Naive thymus-derived CD8-positive, alpha-beta T cell (primary cell): ENCODE data around the gene SERPINB6. TPM values are rescaled to one million over a fixed set of nuclear protein-coding genes. Genes with fewer than 3 reads are reported as not detected.
A peak's percentile ranks its signal among the peaks of the same experiment; 100 is the strongest.

ENCODE experiments used
- ATAC-seq, 2 donors: fragments of 150-1000 bp; cut with Tn5 transposase in 1 of 2; sonication (Bioruptor Pico), chemical (Tn5 transposase) in 1 of 2; 1 replicate in 1 of 2; 2 replicates in 1 of 2; pipeline ENCODE4 v1.10.0; 2021; ENCODE audit warnings: mild to moderate bottlenecking in 2 of 2, moderate library complexity in 2 of 2
- POLR2A ChIA-PET: fragments of 350-600 bp; sonication (Branson Sonifier 250); formaldehyde crosslinking; loops from one replicate; lab custom pipeline; 2021; ENCODE audit warnings: antibody characterized with exemption; lab: Charles Lee
- DNase-seq, 10 donors: peaks; one replicate each; pipeline versions ENCODE4 v3.0.0 to v3.0.0-alpha.2; 2020 to 2022
- H3K27ac Mint-ChIP-seq, 10 donors: one replicate each; pipeline ENCODE4 v1.8.0; 2020 to 2022; ENCODE audit warnings: mild to moderate bottlenecking in 10 of 10, mixed read lengths in 10 of 10, moderate library complexity in 4 of 10, inconsistent platforms in 1 of 10
- H3K27me3 Mint-ChIP-seq, 5 donors: one replicate each; pipeline ENCODE4 v1.8.0; 2021 to 2022; ENCODE audit warnings: mixed read lengths in 5 of 5
- H3K36me3 Mint-ChIP-seq, 3 donors: one replicate each; pipeline ENCODE4 v1.8.0; 2020 to 2022; ENCODE audit warnings: mixed read lengths in 3 of 3, mild to moderate bottlenecking in 2 of 3, inconsistent platforms in 1 of 3
- H3K4me1 Mint-ChIP-seq, 4 donors: one replicate each; pipeline ENCODE4 v1.8.0; 2021 to 2022; ENCODE audit warnings: mixed read lengths in 4 of 4
- H3K4me3 Mint-ChIP-seq, 10 donors: one replicate each; pipeline ENCODE4 v1.8.0; 2020 to 2022; ENCODE audit warnings: mild to moderate bottlenecking in 10 of 10, mixed read lengths in 10 of 10, moderate library complexity in 6 of 10, inconsistent platforms in 1 of 10
- H3K9me3 Mint-ChIP-seq, 9 donors: one replicate each; pipeline ENCODE4 v1.8.0; 2020 to 2022; ENCODE audit warnings: mixed read lengths in 9 of 9, mild to moderate bottlenecking in 3 of 9, inconsistent platforms in 1 of 9, moderate library complexity in 1 of 9
- polyA plus RNA-seq, 3 donors: library from polyadenylated mRNA; unstranded; fragments of 300-500 nt; fragmentation: Illumina TruSeq; gene quantifications; one replicate each; pipeline ENCODE4 v1.2.3, GENCODE V29; 2021
- total RNA-seq, 8 experiments: library from RNA in 2 of 8; stranded (reverse) in 2 of 8; gene quantifications; one replicate each; pipeline ENCODE4 v1.2.3 and lab custom pipeline; 2021 to 2026

SERPINB6 gene
- total and polyA plus RNA-seq, 5 experiments from 2014 or later: 125 to 152 (median 134) TPM

DNA sequence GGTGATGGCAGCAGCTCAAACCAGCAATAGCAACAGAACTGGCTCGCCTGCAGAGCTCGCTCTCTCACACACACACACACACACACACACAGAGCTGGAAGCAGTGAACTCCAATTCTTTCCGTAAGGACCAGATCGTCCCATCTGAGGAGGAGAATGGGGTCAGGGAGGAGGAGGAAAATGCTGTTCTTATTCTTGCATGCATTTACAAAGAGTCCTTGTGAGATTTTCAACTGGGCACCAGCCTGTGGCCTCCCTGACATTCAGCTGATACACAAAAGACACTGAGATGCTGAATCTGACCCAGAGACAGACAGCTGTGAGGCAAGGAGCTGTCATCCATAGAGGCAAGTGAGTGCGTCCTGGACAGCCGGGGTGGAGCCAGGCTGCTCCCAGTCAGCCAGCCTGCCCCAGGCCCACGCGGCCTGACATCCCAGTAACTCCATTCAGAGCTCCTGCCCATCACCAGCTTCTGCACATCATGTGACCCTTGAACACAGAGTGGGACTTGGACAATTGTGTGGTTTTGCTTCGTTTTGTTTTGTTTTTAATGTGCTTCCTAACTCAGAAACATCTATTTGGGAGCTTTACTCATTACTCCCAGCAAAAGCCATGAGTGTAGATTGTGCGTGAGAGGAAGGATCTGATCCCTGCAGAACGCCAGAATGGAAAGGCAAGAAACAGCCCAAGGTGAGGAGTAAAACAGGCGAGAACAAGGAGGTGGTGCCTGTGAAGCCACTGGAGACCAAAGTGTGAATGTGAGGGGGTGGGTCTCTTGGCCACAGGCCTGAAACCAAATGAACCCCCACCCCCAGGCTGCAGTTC, 70.3 kb downstream of the SERPINB6 start:
- Mint-ChIP-seq H3K4me3 (peak overlapping the region; percentile 97 to 100 (median 100)), H3K36me3 (peaks cover 19 to 52% (median 35%) of the 10 kb centered on the region in 3 donors), H3K4me1 (peaks cover 40 to 71% (median 62%) of the 10 kb centered on the region in 4 donors), H3K9me3 (peaks cover 0 to 1% (median 0%) of the 10 kb centered on the region in 9 donors), H3K27me3 (no peaks in the 10 kb centered on the region), H3K27ac (peak overlapping the region; percentile 91 to 98 (median 98))
- DNase-seq: peak in 1 of 10 donors; percentile 12
- POLR2A ChIA-PET: interaction anchor here (0.6 to 4.6 kb wide), 14 partner anchors 13 to 93 kb away, joined by 3 to 56 read pairs (median 6); partner anchors contain the start of gene SERPINB1
- ATAC-seq: no peak

GRCh38 chr6:2900221-2900807, 71.1 kb downstream of the SERPINB6 start:
- H3K36me3 Mint-ChIP-seq: peaks cover 19 to 58% (median 37%) of the 10 kb centered on the region in 3 donors
- H3K27me3 Mint-ChIP-seq: no peaks in the 10 kb centered on the region
- H3K4me3 Mint-ChIP-seq: peak overlapping the region; percentile 97 to 100 (median 100)
- H3K4me1 Mint-ChIP-seq: peaks cover 38 to 68% (median 60%) of the 10 kb centered on the region in 4 donors
- DNase-seq: peak in 1 of 10 donors; percentile 13
- ATAC-seq: no peak
- peaks cover 0 to 1% (median 0%) of the 10 kb centered on the region in 9 donors for H3K9me3 Mint-ChIP-seq
- POLR2A ChIA-PET: interaction anchor here (0.6 to 4.6 kb wide), 17 partner anchors 11 to 94 kb away, joined by 3 to 56 read pairs (median 5); partner anchors contain the start of gene SERPINB1
- H3K27ac Mint-ChIP-seq: peak overlapping the region; percentile 91 to 98 (median 98)

DNA sequence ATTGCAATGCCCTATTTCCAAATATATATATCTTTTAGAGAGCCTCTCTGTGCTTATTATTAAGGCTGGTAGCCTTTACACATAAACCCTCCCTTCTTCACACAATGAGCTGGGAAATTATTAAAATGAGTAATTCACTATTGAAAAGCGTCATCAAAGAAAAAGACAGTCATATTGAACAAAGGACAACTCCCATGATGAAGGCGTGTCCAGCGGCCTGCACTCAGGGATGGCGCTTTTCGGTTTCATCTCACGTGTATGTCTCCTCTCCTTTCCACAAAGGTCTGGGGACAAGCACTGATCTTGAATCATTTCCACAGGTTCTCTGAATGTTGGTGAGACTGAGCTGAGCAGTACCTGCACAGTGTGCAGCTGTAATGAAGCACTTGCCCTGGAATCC, 71.8 kb downstream of the SERPINB6 start:
- ATAC-seq: no peak
- POLR2A ChIA-PET: interaction anchor here (0.6 to 4.6 kb wide), 12 partner anchors 10 to 90 kb away, joined by 3 to 56 read pairs (median 8); partner anchors contain the start of gene SERPINB1
- H3K4me1 Mint-ChIP-seq: peaks cover 40 to 68% (median 62%) of the 10 kb centered on the region in 4 donors
- DNase-seq: no peak
- H3K27ac Mint-ChIP-seq: peak overlapping the region; percentile 65 to 98 (median 97)
- H3K27me3 Mint-ChIP-seq: no peaks in the 10 kb centered on the region
- H3K4me3 Mint-ChIP-seq: peak overlapping the region; percentile 97 to 100 (median 100)
- peaks cover 19 to 66% (median 38%) of the 10 kb centered on the region in 3 donors for H3K36me3 Mint-ChIP-seq
- peaks cover 0 to 1% (median 0%) of the 10 kb centered on the region in 9 donors for H3K9me3 Mint-ChIP-seq

Other genes with a start within 250 kb of the SERPINB6 start
- 1 to 10 TPM in 1 of 2 experiments, under 1 TPM in 1; 0.94 to 1.3 TPM for gene MYLK4, start 220.6 kb downstream of the SERPINB6 start, total RNA-seq
- gene MYLK4, start 220.6 kb downstream of the SERPINB6 start, polyA plus RNA-seq: under 1 TPM; 0.02 to 0.37 (median 0.14) TPM
- gene WRNIP1, start 206.2 kb downstream of the SERPINB6 start, total RNA-seq: 10 to 100 TPM; 42.0 to 42.8 TPM
- gene WRNIP1, start 206.2 kb downstream of the SERPINB6 start, polyA plus RNA-seq: 10 to 100 TPM; 33.1 to 61.0 (median 36.3) TPM
- gene SERPINB1, start 129.7 kb downstream of the SERPINB6 start, total RNA-seq: 10 to 100 TPM; 65.3 to 67.1 TPM
- gene SERPINB1, start 129.7 kb downstream of the SERPINB6 start, polyA plus RNA-seq: 100 to 1,000 TPM; 121 to 130 (median 123) TPM
- gene SERPINB9, start 68.3 kb downstream of the SERPINB6 start, total RNA-seq: 10 to 100 TPM; 56.6 to 57.1 TPM
- gene SERPINB9, start 68.3 kb downstream of the SERPINB6 start, polyA plus RNA-seq: 10 to 100 TPM; 29.9 to 37.2 (median 35.0) TPM
- 10 to 100 TPM; 21.0 to 21.4 TPM for gene NQO2, start 28.3 kb upstream of the SERPINB6 start, total RNA-seq
- 10 to 100 TPM; 37.9 to 48.1 (median 39.0) TPM for gene NQO2, start 28.3 kb upstream of the SERPINB6 start, polyA plus RNA-seq
- gene RIPK1, start 96.9 kb upstream of the SERPINB6 start, total RNA-seq: 10 to 100 TPM; 31.0 to 35.3 TPM
- gene RIPK1, start 96.9 kb upstream of the SERPINB6 start, polyA plus RNA-seq: 10 to 100 TPM in 2 of 3 donors, 1 to 10 TPM in 1; 9.5 to 17.5 (median 11.2) TPM
- 10 to 100 TPM; 11.3 to 15.7 TPM for gene BPHL, start 147.1 kb upstream of the SERPINB6 start, total RNA-seq
- gene BPHL, start 147.1 kb upstream of the SERPINB6 start, polyA plus RNA-seq: 10 to 100 TPM in 1 of 3 donors, 1 to 10 TPM in 2; 7.3 to 13.5 (median 8.7) TPM
- gene TUBB2A, start 186.0 kb upstream of the SERPINB6 start, total RNA-seq: 1 to 10 TPM; 3.7 to 4.6 TPM
- gene TUBB2A, start 186.0 kb upstream of the SERPINB6 start, polyA plus RNA-seq: 1 to 10 TPM; 1.1 to 4.4 (median 2.7) TPM